ENCODE data around the gene RPTOR. TPM values are rescaled to one million over a fixed set of nuclear protein-coding genes. Genes with fewer than 3 reads are reported as not detected.

RPTOR gene
- total RNA-seq, 3 donors from 2014 or later, result 21.4 to 27.5 (median 23.6) TPM

DNA sequence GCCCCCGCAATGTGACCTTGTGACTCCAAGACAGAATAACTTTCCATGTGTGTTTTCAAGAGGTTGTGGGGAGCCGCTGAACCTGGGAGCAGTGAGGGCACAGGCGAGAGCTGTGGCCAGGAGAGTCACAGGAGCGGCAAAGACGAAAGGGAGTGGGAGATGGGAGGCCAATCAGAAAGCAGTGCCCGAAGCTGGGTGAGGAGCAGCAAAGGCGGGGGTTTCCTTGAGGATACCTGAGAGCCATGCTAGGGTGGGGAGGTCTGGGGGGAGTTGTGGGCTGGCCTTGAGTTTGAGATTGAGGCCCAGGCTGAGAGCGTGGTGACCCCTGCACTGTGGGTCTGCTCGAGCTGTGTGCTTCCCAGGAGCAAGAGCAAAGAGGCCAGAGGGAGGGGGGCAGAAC lies 45.1 kb upstream of the RPTOR start:
- Histone ChIP-seq H3K27ac (no peak overlapping the region), H3K27me3 (peaks cover 0 to under 1% of the 10 kb centered on the region in 2 donors), H3K4me1 (no peaks in the 10 kb centered on the region), H3K36me3 (no peaks in the 10 kb centered on the region), H3K4me3 (no peak overlapping the region), H3K9me3 (no peaks in the 10 kb centered on the region)
- DNase-seq (ENCODE audit: low spot score in 2 of 2), result no peak
- TF ChIP-seq POLR2AphosphoS5 (IDR thresholded peaks at IDR 0.05) (no peak), POLR2A (IDR thresholded peaks at IDR 0.05) (no peak)
- TF ChIP-seq, protein P1, sequence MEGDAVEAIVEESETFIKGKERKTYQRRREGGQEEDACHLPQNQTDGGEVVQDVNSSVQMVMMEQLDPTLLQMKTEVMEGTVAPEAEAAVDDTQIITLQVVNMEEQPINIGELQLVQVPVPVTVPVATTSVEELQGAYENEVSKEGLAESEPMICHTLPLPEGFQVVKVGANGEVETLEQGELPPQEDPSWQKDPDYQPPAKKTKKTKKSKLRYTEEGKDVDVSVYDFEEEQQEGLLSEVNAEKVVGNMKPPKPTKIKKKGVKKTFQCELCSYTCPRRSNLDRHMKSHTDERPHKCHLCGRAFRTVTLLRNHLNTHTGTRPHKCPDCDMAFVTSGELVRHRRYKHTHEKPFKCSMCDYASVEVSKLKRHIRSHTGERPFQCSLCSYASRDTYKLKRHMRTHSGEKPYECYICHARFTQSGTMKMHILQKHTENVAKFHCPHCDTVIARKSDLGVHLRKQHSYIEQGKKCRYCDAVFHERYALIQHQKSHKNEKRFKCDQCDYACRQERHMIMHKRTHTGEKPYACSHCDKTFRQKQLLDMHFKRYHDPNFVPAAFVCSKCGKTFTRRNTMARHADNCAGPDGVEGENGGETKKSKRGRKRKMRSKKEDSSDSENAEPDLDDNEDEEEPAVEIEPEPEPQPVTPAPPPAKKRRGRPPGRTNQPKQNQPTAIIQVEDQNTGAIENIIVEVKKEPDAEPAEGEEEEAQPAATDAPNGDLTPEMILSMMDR (IDR thresholded peaks at IDR 0.05), result no peak
- intact Hi-C loops (cut with DNase I; ENCODE audit: low total_unique reads), result loop anchor here (5.0 kb wide), 1 partner anchor 1592 kb away; no protein-coding TSS in a partner anchor

DNA sequence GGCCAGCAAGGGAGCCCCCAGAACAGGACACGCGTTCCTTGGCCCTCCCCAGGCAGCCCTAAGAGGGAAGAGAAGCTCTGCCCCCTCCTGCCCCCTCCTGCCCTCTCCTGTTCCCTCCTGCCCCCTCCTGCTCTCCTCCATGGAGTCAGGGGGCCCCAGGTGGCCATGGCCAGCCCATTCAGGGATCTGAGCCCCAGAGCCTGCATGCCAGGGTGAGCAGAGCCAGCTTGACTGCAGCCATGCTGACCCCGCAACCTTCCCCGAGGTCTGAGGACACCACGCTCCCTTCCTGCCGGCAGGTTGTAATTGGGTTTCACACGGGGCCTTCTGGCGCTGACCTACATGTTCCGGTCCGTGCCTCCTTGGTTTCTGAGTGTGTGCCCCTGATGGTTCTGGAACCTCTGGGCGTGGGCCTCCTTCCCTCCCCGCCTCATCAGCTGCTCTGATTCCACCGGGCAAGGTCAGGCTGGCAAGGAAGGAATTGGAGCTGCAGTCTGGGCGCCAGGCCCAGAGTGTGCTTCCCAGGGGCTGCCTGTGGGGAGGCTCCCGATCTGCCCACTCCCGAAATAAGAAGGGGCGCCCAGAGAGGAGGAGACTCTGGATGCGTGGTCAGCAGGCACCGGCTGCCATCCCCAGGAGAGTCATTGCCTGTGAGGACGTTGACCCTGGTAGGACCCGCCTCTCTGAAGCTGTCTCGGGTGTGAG lies 44.5 kb upstream of the RPTOR start:
- no peaks in the 10 kb centered on the region for H3K27me3 ChIP-seq
- H3K36me3 ChIP-seq, result no peaks in the 10 kb centered on the region
- no peaks in the 10 kb centered on the region for H3K4me1 ChIP-seq
- no peak overlapping the region for H3K27ac ChIP-seq
- DNase-seq (ENCODE audit: low spot score in 2 of 2), result no peak
- H3K9me3 ChIP-seq, result no peaks in the 10 kb centered on the region
- H3K4me3 ChIP-seq, result no peak overlapping the region
- no peak for TF ChIP-seq POLR2AphosphoS5 (IDR thresholded peaks at IDR 0.05)
- no peak for TF ChIP-seq POLR2A (IDR thresholded peaks at IDR 0.05)
- TF ChIP-seq, protein P1 (IDR thresholded peaks at IDR 0.05), result no peak
- intact Hi-C loops (cut with DNase I; ENCODE audit: low total_unique reads), result loop anchor here (5.0 kb wide), 1 partner anchor 1593 kb away; no protein-coding TSS in a partner anchor

DNA sequence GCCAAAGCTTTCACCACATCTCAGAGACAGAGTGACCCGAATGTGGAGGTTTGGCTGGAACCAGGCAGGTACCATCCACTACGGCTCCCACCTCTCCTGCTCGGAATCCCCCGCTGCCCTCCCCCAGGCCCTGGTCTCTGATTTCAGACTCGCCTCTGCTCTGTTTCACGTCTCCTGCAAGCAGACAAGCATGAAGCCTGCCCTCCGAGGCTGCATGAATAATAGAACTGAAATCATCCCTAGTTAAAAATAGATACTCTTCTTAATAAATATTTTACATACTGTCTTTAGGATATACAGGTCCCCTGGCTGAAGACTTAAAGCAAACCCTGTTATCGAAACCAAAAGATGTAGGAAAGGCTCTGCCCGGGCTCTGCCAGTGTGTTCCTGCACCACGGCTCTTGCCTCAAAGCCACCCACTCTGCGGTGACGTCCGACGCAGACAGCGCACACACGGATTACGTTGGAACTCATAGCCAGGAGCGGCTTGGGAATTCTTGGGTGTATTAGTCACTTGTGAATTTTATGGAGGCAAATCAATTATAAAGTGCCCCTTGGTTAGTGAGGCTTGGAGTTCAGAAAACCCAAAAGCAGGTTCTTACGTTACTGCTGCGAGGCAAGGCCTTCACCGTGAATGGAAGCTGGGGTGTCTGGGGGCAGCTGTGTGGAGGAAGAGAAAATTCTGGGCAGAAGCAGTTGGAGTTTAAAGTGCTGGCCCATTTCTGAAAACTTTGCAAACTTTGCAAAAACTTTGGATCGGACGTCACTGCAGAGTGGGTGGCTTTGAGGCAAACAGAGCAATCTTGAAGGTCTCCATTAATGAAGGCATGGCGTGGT lies 42.7 kb upstream of the RPTOR start:
- TF ChIP-seq POLR2A (IDR thresholded peaks at IDR 0.05) (no peak), POLR2AphosphoS5 (IDR thresholded peaks at IDR 0.05) (no peak)
- TF ChIP-seq, protein P1 (IDR thresholded peaks at IDR 0.05), result no peak
- peak overlapping the region in 2 of 3 donors; percentile 1 to 43 for H3K4me3 ChIP-seq
- peak overlapping the region; percentile 2 to 43 for H3K27ac ChIP-seq
- no peaks in the 10 kb centered on the region for H3K9me3 ChIP-seq
- no peaks in the 10 kb centered on the region for H3K27me3 ChIP-seq
- H3K36me3 ChIP-seq, result no peaks in the 10 kb centered on the region
- peak in 1 of 2 donors; percentile 57 for DNase-seq (ENCODE audit: low spot score in 2 of 2)
- H3K4me1 ChIP-seq, result no peaks in the 10 kb centered on the region
- intact Hi-C loops (cut with DNase I; ENCODE audit: low total_unique reads), result no loop called here

DNA sequence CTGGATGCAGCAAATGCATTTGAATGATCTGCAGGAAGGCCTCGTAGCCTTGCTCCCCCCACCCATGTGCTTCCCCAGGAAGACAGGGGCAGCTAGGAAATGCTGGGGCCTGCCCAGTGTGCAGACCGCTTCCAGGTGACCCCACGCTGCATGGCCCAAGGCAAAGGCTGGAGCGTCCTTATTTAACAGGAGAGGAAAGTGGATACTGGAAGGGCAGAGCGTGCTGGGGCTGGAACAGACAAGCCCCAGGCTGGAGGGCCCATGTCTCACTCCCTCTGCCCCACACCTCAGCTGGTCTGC lies 42.1 kb upstream of the RPTOR start:
- no peaks in the 10 kb centered on the region for H3K27me3 ChIP-seq
- no peaks in the 10 kb centered on the region for H3K4me1 ChIP-seq
- H3K36me3 ChIP-seq, result no peaks in the 10 kb centered on the region
- TF ChIP-seq POLR2AphosphoS5 (IDR thresholded peaks at IDR 0.05) (no peak), POLR2A (IDR thresholded peaks at IDR 0.05) (no peak)
- TF ChIP-seq, protein P1 (IDR thresholded peaks at IDR 0.05), result no peak
- intact Hi-C loops (cut with DNase I; ENCODE audit: low total_unique reads), result no loop called here
- no peak for DNase-seq (ENCODE audit: low spot score in 2 of 2)
- no peak overlapping the region for H3K4me3 ChIP-seq
- H3K27ac ChIP-seq, result peak overlapping the region in 1 of 2 donors; percentile 5
- H3K9me3 ChIP-seq, result no peaks in the 10 kb centered on the region

DNA sequence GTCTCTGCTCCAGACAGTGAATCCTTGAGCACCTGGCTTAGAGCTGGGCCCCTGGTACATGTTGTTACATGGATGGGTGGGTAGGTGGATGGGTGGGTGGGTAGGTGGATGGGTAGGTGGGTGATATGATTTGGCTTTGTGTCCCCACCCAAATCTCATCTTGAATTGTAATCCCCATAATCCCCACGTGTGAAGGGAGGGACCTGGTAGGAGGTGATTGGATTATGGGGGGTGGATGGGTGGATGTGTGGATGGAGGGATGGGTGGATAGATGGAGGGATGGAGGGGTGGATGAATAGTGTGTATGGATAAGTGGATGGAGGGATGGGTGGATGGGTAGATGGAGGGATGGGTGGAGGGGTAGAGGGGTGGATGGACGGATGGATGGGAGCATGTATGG lies 41.6 kb upstream of the RPTOR start:
- no peak overlapping the region for H3K4me3 ChIP-seq
- H3K27me3 ChIP-seq, result no peaks in the 10 kb centered on the region
- DNase-seq (ENCODE audit: low spot score in 2 of 2), result no peak
- H3K36me3 ChIP-seq, result no peaks in the 10 kb centered on the region
- H3K4me1 ChIP-seq, result no peaks in the 10 kb centered on the region
- no peaks in the 10 kb centered on the region for H3K9me3 ChIP-seq
- TF ChIP-seq, protein P1 (IDR thresholded peaks at IDR 0.05), result no peak
- TF ChIP-seq POLR2AphosphoS5 (IDR thresholded peaks at IDR 0.05), result no peak
- no peak for TF ChIP-seq POLR2A (IDR thresholded peaks at IDR 0.05)
- H3K27ac ChIP-seq, result no peak overlapping the region
- intact Hi-C loops (cut with DNase I; ENCODE audit: low total_unique reads), result no loop called here
